K562 (cell line): ENCODE measurements around the gene GPR85. TPM values are rescaled to one million over a fixed set of nuclear protein-coding genes. Genes with fewer than 3 reads are reported as not detected.

Experiments used
- CCNT2 ChIP-seq: IDR thresholded peaks from 2 replicates; pipeline ENCODE4 v1.6.1; 2011; ENCODE audit warnings: borderline replicate concordance, low read depth, mild to moderate bottlenecking, moderate library complexity, mixed read lengths, low read length; ENCODE audit not compliant: insufficient read length; ENCODE audit errors: extremely low read depth
- CEBPB ChIP-seq: fragments of 450-650 bp; IDR thresholded peaks from 2 replicates; pipeline ENCODE4 v1.6.1; 2016; ENCODE audit warnings: missing genetic modification characterization, missing compliant biosample characterization
- CTBP1 ChIP-seq: fragments of 450-650 bp; IDR thresholded peaks from 2 replicates; pipeline ENCODE4 v1.6.1; 2016; ENCODE audit warnings: borderline replicate concordance
- CUX1 ChIP-seq: fragments of 200-800 bp; sonication (Bioruptor generic); IDR thresholded peaks from 2 replicates; pipeline ENCODE4 v1.6.1; 2016; ENCODE audit warnings: missing genetic modification characterization, missing compliant biosample characterization
- ELF2 ChIP-seq: fragments of 250-450 bp; sonication (Bioruptor Pico); IDR thresholded peaks from 2 replicates; pipeline ENCODE4 v1.5.0; 2021; ENCODE audit warnings: mild to moderate bottlenecking
- MTA3 ChIP-seq: fragments of 450-650 bp; formaldehyde crosslinking; IDR thresholded peaks from 2 replicates; pipeline ENCODE4 v1.6.1; 2017; ENCODE audit warnings: mild to moderate bottlenecking, borderline replicate concordance
- MXI1 ChIP-seq: IDR thresholded peaks from 2 replicates; pipeline ENCODE4 v1.6.1; 2011; ENCODE audit warnings: low read depth, mild to moderate bottlenecking, improper control_type of control experiment, low read length
- NFATC3 ChIP-seq: fragments of 450-650 bp; IDR thresholded peaks from 2 replicates; pipeline ENCODE4 v1.6.1; 2017; ENCODE audit warnings: mild to moderate bottlenecking
- NR2C2 ChIP-seq, 2 experiments: fragments of 200-800 bp in 1 of 2; sonication (Bioruptor generic) in 1 of 2; sonication (generic) in 1 of 2; formaldehyde crosslinking in 1 of 2; IDR thresholded peaks; 2 replicates each; pipeline versions ENCODE4 v1.6.1 to v1.8.0; 2016 to 2022; ENCODE audit warnings: mild to moderate bottlenecking in 1 of 2, missing compliant biosample characterization in 1 of 2, missing genetic modification characterization in 1 of 2, missing genetic modification reagents in 1 of 2
- NUFIP1 ChIP-seq: fragments of 450-650 bp; IDR thresholded peaks from 2 replicates; pipeline ENCODE4 v1.6.1; 2018; ENCODE audit not compliant: partially characterized antibody
- RBBP5 ChIP-seq: fragments of 200-600 bp; sonication (generic); IDR thresholded peaks from 2 replicates; pipeline ENCODE4 v1.6.1; 2012; ENCODE audit warnings: borderline replicate concordance, mild to moderate bottlenecking, low read length, control low read depth, inconsistent platforms; ENCODE audit not compliant: insufficient read depth, poor library complexity, severe bottlenecking
- SETDB1 ChIP-seq: IDR thresholded peaks from one replicate; pipeline ENCODE4 v1.6.1; 2012; ENCODE audit warnings: low read length, control low read depth, inconsistent platforms
- SIN3A ChIP-seq, 2 experiments: fragments of 150-350 bp in 1 of 2; IDR thresholded peaks; 2 replicates each; pipeline ENCODE4 v1.6.1; 2011 to 2016; ENCODE audit warnings: borderline replicate concordance in 2 of 2, low read depth in 2 of 2, low read length in 2 of 2, mild to moderate bottlenecking in 2 of 2, moderate library complexity in 2 of 2; ENCODE audit not compliant: control insufficient read depth in 1 of 2
- SIRT6 ChIP-seq: IDR thresholded peaks from one replicate; pipeline ENCODE4 v1.6.1; 2012; ENCODE audit warnings: low read depth, mild to moderate bottlenecking, control low read depth, inconsistent platforms, low read length, moderate library complexity
- SMC3 ChIP-seq: conservative IDR thresholded peaks from 2 replicates; pipeline ENCODE4 v1.6.1; 2011; ENCODE audit warnings: low read depth, low read length, improper control_type of control experiment; ENCODE audit not compliant: insufficient read depth
- STAG1 ChIP-seq: sonication (generic); formaldehyde crosslinking; IDR thresholded peaks from 2 replicates; pipeline ENCODE4 v1.5.0; 2020; ENCODE audit warnings: missing genetic modification reagents, borderline replicate concordance
- TARDBP ChIP-seq: fragments of 450-650 bp; IDR thresholded peaks from 2 replicates; pipeline ENCODE4 v1.6.1; 2016
- TCF7 ChIP-seq: sonication (generic); IDR thresholded peaks from 2 replicates; pipeline ENCODE4 v1.6.1; 2016; ENCODE audit warnings: antibody characterized with exemption, borderline replicate concordance
- ZC3H4 ChIP-seq: sonication (generic); formaldehyde crosslinking; IDR thresholded peaks from 2 replicates; pipeline ENCODE4 v1.9.0; 2021; ENCODE audit warnings: missing genetic modification reagents, borderline replicate concordance
- ZNF23 ChIP-seq: fragments of 250-450 bp; sonication (Bioruptor Pico); IDR thresholded peaks from 2 replicates; pipeline ENCODE4 v1.4.0; 2020; ENCODE audit warnings: mild to moderate bottlenecking
- ZNF586 ChIP-seq: fragments of 450-650 bp; formaldehyde crosslinking; conservative IDR thresholded peaks from 2 replicates; pipeline ENCODE4 v1.4.0; 2020; ENCODE audit warnings: mild to moderate bottlenecking, moderate library complexity
- ZNF766 ChIP-seq: fragments of 200-800 bp; sonication (Bioruptor generic); conservative IDR thresholded peaks from 2 replicates; pipeline ENCODE4 v1.6.1; 2016; ENCODE audit warnings: missing genetic modification characterization, missing compliant biosample characterization
- polyA plus RNA-seq, 8 experiments: library from polyadenylated mRNA; depleted of rRNA in 4 of 8; stranded (reverse) in 5 of 8; unstranded in 3 of 8; fragments of >200 nt; fragmentation: Nextera tagmentation in 2 of 8; fragmentation: Illumina TruSeq in 1 of 8; extraction: Ambion mirVana in 2 of 8; extraction: Trizol in 1 of 8; gene quantifications; 2 replicates each; pipeline versions ENCODE4 v1.2.1 to v1.2.3, GENCODE V29; 2011 to 2014; ENCODE audit warnings: inconsistent platforms in 1 of 8, missing spikeins in 1 of 8
- total RNA-seq, 7 experiments: library from RNA; depleted of rRNA in 6 of 7; stranded (reverse); fragments of >200 nt in 6 of 7; fragmentation: Illumina TruSeq in 2 of 7; extraction: Trizol in 2 of 7; gene quantifications; 2 replicates each; pipeline versions ENCODE4 v1.2.1 to v1.2.3, GENCODE V29; 2011 to 2021; ENCODE audit warnings: low replicate concordance in 1 of 7

GPR85 gene
- total and polyA plus RNA-seq, 9 of the 15 experiments (the other 6 are each of a cell fraction or from before 2014, with no cell fraction given), result 2.9 to 18.2 (median 4.0) TPM

- TF ChIP-seq STAG1 (CRISPR knock-in tag) (no peak), ZNF586 (CRISPR knock-in tag) (no peak), SETDB1 (no peak), SIN3A (IDR thresholded peaks at IDR 0.05; ENCODE audit: borderline replicate concordance in 2 of 2, control insufficient read depth in 1 of 2, low read depth in 2 of 2, low read length in 2 of 2) (peak in 1 of 2 experiments; percentile 17; a peak in 1 of 4 replicates), NFATC3 (0 out of 2 replicates have a peak, but pooled peaks have one; percentile 16), SMC3 (no peak; the same call in 1 of the 2 replicates), SIRT6 (no peak), TCF7 (no peak), CCNT2 (no peak), NUFIP1 (no peak), MTA3 (peak; percentile 96), CEBPB (tag) (no peak), NR2C2 (CRISPR knock-in tag; IDR thresholded peaks at IDR 0.05) (peak; percentile 55; the same call in 1 of the 2 replicates), NR2C2 (tag; IDR thresholded peaks at IDR 0.05) (peak; percentile 94), ZNF766 (peak; percentile 79), TARDBP (peak; percentile 35; the same call in 1 of the 2 replicates), ELF2 (CRISPR knock-in tag) (peak; percentile 40; the same call in 1 of the 2 replicates), ZC3H4 (CRISPR knock-in tag) (no peak), MXI1 (peak; percentile 78; the same call in 1 of the 2 replicates), RBBP5 (no peak), ZNF23 (no peak), CTBP1 (peak; percentile 71), CUX1 (no peak)
These were observed 31.7 kb upstream of the GPR85 start, which contains the start of gene SMIM30 (continued) for GRCh38 chr7:113118074-113118959.
